Measurements from ENCODE around the gene NRXN2.

NRXN2 gene

DNA sequence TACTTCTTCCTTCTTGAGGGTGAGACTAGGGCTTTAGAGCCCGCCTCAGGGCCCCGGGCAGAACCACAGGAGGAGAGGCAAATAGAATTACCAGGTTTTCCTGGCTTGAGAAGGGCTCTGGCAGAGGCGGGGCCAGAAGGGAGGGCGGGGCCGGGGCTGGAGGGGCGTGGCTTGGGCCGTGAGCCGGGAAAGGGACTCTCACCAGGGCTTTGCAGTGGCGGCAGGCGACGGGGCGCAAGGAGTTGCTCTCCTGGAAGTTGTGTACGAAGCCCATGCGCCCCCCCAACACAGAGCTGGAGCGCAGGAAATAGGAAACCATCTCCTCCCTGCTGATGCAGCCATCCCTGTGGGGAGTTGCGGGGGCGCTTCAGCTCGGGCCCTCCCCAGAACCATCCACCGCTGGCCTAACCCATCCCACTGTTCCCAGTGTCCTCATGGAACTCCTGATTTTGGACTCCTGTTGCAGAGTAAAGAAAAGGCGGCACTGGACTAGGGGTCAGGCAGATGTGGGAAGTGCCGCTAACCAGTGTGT lies 6.9 kb upstream of the NRXN2 start:
- CTCF ChIA-PET, result interaction anchor here (1.2 kb wide), 2 partner anchors 12 to 14 kb away, joined by 3 to 4 read pairs; partner anchors contain the start of gene RASGRP2
- POLR2A ChIA-PET (ENCODE audit: low non-redundant PET), result no interaction called here

DNA sequence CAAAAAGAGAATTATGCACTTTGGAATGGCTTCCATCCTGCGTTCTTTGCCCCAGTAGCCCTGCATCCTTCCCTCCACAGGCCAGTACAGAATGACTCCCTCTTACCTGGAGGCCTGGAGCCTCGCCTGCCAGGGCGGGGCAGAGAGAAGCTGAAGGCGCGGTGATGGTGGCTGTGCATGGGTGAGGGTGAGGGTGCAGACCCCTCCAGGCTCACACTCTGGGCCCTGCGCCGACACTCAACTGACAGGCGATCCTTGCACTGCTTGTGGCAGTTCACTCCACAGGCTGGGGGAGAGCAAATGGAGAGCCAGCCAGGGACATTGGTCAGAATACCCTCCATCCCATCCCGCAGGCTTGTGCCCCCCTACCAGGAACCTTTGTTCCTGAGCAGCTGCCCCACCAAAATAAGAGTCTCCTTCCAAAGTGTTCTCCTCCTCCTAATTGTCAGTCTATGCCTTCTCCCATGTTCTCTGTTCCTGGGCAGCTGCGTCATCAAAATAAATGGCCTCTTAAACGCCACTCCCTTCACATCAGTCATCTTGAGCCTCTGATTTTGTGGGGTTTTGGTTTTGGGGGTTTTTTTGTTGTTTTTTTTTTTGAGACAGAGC lies 5.9 kb upstream of the NRXN2 start:
- ChIA-PET POLR2A (ENCODE audit: low non-redundant PET) (no interaction called here), CTCF (interaction anchor here (1.2 kb wide), 1 partner anchor 15 kb away, joined by 3 read pairs; the partner anchor contains the start of gene RASGRP2)
- TF ChIP-seq, protein P1, sequence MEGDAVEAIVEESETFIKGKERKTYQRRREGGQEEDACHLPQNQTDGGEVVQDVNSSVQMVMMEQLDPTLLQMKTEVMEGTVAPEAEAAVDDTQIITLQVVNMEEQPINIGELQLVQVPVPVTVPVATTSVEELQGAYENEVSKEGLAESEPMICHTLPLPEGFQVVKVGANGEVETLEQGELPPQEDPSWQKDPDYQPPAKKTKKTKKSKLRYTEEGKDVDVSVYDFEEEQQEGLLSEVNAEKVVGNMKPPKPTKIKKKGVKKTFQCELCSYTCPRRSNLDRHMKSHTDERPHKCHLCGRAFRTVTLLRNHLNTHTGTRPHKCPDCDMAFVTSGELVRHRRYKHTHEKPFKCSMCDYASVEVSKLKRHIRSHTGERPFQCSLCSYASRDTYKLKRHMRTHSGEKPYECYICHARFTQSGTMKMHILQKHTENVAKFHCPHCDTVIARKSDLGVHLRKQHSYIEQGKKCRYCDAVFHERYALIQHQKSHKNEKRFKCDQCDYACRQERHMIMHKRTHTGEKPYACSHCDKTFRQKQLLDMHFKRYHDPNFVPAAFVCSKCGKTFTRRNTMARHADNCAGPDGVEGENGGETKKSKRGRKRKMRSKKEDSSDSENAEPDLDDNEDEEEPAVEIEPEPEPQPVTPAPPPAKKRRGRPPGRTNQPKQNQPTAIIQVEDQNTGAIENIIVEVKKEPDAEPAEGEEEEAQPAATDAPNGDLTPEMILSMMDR (conservative IDR thresholded peaks at IDR 0.05; ENCODE audit: low read depth), result no peak
- no peak for DNase-seq (ENCODE audit: low spot score)
- H3K27ac ChIP-seq, result no peak overlapping the region

More for the DNA sequence above, 6.9 kb upstream of the NRXN2 start:
- TF ChIP-seq, protein P1 (conservative IDR thresholded peaks at IDR 0.05; ENCODE audit: low read depth), result no peak
- H3K27ac ChIP-seq, result no peak overlapping the region
- no peak for DNase-seq (ENCODE audit: low spot score)

GRCh38 chr11:64726867-64727530 lies 4.0 kb upstream of the NRXN2 start:
- TF ChIP-seq, protein P1 (conservative IDR thresholded peaks at IDR 0.05; ENCODE audit: low read depth), result no peak
- CTCF ChIA-PET, result interaction anchor here (0.6 to 0.7 kb wide), 4 partner anchors 76 to 320 kb away, joined by 3 to 5 read pairs (median 4); no protein-coding TSS in a partner anchor
- POLR2A ChIA-PET (ENCODE audit: low non-redundant PET), result no interaction called here
- H3K27ac ChIP-seq, result no peak overlapping the region
- DNase-seq (ENCODE audit: low spot score), result no peak

- TF ChIP-seq, protein P1 (conservative IDR thresholded peaks at IDR 0.05; ENCODE audit: low read depth), result no peak
- H3K27ac ChIP-seq, result no peak overlapping the region
- POLR2A ChIA-PET (ENCODE audit: low non-redundant PET), result no interaction called here
- DNase-seq (ENCODE audit: low spot score), result no peak
- CTCF ChIA-PET, result interaction anchor here (0.9 kb wide), 1 partner anchor 33 kb away, joined by 3 read pairs; no protein-coding TSS in a partner anchor
Observed at GRCh38 chr11:64726211-64726641, 3.2 kb upstream of the NRXN2 start.

DNA sequence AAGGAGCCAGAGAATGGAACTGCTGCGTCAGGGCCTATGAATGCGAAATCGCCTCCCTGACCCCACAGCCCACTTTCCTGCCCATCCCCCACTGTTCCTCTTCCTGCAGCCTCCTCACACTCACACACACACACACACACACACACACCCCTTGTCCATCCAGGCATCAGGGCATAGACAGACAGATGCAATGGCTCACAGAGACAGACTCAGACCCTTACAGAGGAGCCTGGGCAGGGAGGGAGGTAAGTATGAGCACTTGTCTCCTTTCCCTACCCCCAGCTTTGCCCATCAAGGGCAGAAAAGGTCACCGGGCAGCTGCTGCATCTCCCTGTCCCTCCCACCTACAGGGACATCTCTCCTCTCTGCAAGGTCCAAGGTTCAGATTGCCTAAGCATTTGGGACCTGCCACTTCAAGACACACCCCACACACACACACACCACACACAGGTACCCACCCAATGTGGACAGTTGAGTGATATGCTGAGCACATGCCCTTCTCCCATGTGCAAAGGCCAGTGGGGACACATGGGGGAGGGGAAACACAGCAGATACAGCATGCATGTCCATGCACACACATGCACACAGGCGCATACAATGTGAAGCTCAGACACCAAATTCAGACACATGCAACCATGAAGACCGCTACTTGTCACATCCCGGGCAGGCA lies 2.0 kb upstream of the NRXN2 start:
- POLR2A ChIA-PET (ENCODE audit: low non-redundant PET), result no interaction called here
- CTCF ChIA-PET, result interaction anchor here (0.9 to 1.3 kb wide), 2 partner anchors 30 to 46 kb away, joined by 3 to 4 read pairs; no protein-coding TSS in a partner anchor
- TF ChIP-seq, protein P1 (conservative IDR thresholded peaks at IDR 0.05; ENCODE audit: low read depth), result no peak
- no peak for DNase-seq (ENCODE audit: low spot score)
- H3K27ac ChIP-seq, result no peak overlapping the region

All from RWPE1 (cell line).